BLaER1 (cell line): Measurements from ENCODE around the gene BRD2.
A peak's percentile ranks its signal among the peaks of the same experiment; 100 is the strongest.

Experiments used
- H3K27ac ChIP-seq: shearing (Covaris generic); formaldehyde crosslinking; 2 replicates; pipeline ENCODE4 v1.8.1; 2022
- H3K27me3 ChIP-seq: shearing (Covaris generic); formaldehyde crosslinking; 2 replicates; pipeline ENCODE4 v1.8.1; 2022
- H3K36me3 ChIP-seq: shearing (Covaris generic); formaldehyde crosslinking; 2 replicates; pipeline ENCODE4 v1.8.1; 2022
- H3K4me1 ChIP-seq: shearing (Covaris generic); formaldehyde crosslinking; 2 replicates; pipeline ENCODE4 v1.8.1; 2022
- H3K4me2 ChIP-seq: shearing (Covaris generic); formaldehyde crosslinking; 2 replicates; pipeline ENCODE4 v1.8.1; 2022
- H3K4me3 ChIP-seq: shearing (Covaris generic); formaldehyde crosslinking; 2 replicates; pipeline ENCODE4 v1.8.1; 2022
- H3K9ac ChIP-seq: shearing (Covaris generic); formaldehyde crosslinking; 2 replicates; pipeline ENCODE4 v1.8.1; 2022
- H3K9me3 ChIP-seq: shearing (Covaris generic); formaldehyde crosslinking; 2 replicates; pipeline ENCODE4 v1.8.1; 2022
- H4K20me1 ChIP-seq: shearing (Covaris generic); formaldehyde crosslinking; 2 replicates; pipeline ENCODE4 v1.8.1; 2022
- Cebpa-rat ChIP-seq: shearing (Covaris generic); IDR thresholded peaks from 2 replicates; pipeline ENCODE4 v1.8.1; 2022

The BRD2 gene

DNA sequence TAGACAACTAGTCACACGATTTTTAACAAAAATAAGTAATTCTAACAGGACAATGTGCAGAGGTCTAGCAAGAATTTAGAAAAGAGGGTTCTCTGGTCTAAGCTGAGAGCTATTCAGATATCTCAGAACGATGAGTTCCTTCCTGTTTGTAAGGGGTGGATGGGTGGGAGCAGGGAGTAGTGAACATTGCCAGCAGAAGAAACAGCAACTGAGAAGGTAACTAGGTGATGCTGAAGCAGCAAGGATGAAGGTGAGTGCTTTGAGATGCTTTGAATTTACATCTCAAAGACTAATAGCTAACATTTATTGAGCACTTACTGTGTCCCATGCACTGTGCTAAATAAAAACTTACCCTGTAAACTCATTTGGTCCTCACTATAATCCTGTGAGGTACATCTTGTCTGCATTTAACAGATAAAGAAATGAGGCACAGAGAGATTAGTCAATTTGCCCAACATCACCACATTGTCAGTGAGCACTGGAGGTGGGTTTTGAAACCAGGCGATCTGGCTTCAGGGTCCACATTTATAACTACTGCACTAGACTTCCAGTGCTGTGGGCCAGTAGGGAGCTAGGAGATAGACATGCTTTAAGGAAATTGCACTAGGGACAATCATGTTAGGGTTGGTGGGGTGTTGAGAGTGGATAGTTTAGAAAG is 15.7 kb downstream of the BRD2 start:
- no peak for TF ChIP-seq Cebpa-rat
- H4K20me1 ChIP-seq = peaks cover 56% of the 10 kb centered on the region
- no peaks in the 10 kb centered on the region for H3K9me3 ChIP-seq
- H3K4me2 ChIP-seq = no peak overlapping the region
- no peak overlapping the region for H3K4me3 ChIP-seq
- H3K9ac ChIP-seq = no peak overlapping the region
- no peak overlapping the region for H3K27ac ChIP-seq
- H3K27me3 ChIP-seq = no peaks in the 10 kb centered on the region
- H3K36me3 ChIP-seq = peaks cover 46% of the 10 kb centered on the region
- peaks cover 18% of the 10 kb centered on the region; the same call in 1 of the 2 replicates for H3K4me1 ChIP-seq

DNA sequence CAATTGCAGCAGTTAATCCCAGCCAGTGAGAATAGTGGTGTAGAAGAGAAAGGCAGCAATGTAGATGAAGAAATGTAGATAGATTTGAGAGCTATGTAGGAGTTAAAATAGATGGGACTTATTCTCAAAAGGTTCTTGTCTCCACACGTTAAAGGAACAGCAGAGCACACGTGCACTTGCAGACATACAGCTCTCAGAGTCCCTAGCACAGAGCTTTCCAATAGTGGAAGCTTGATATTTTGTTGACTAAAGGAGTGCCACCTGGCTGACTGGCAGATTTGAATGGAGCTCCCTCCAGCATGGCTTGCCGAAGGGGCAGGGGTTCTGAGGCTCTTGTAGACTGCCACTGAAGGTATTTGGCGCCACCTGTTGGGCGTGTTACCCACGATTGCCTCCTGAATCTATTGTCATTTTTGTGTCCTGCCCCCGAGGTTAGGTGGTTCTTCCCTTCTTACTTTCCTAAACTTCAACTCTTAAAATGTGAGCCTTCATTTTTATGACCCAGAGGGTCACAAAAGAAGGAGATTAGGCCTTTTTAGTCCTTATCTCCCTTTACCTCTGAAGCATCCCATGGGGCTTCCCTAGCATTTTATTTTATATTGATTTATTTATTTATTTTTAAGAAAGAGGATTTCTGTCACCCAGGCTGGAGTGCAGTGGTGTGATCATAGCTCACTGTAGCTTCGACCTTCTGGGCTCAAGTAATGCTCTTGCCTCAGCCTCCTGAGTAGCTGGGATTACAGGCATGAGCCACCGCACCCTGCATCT is 16.4 kb downstream of the BRD2 start:
- H4K20me1 ChIP-seq = peaks cover 49% of the 10 kb centered on the region
- H3K36me3 ChIP-seq = peaks cover 39% of the 10 kb centered on the region
- no peak overlapping the region for H3K4me2 ChIP-seq
- TF ChIP-seq Cebpa-rat = no peak
- H3K27me3 ChIP-seq = no peaks in the 10 kb centered on the region
- H3K9ac ChIP-seq = no peak overlapping the region
- no peaks in the 10 kb centered on the region for H3K9me3 ChIP-seq
- no peak overlapping the region for H3K4me3 ChIP-seq
- no peak overlapping the region for H3K27ac ChIP-seq
- H3K4me1 ChIP-seq = peaks cover 16% of the 10 kb centered on the region; the same call in 1 of the 2 replicates

DNA sequence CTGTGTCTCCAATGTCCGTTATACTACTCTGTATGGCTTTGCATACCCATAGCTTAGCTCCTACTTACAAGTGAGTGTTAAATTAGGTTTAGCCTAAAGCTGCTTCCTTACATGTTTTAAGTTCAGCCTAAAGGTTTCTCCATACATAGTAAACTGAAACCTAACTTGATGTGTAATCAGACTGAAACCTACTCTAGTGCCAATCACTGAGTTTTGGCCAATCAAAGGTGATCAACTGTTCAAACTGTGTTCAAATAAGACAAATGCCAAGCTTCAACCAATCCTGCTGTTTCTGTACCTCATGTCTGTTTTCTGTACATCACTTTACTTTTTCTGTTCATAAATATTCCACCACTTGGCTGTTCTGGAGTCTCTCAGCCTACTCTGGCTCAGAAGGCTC is 21.0 kb downstream of the BRD2 start:
- H3K4me2 ChIP-seq = no peak overlapping the region
- H4K20me1 ChIP-seq = peaks cover 3% of the 10 kb centered on the region
- H3K27me3 ChIP-seq = no peaks in the 10 kb centered on the region
- H3K27ac ChIP-seq = no peak overlapping the region
- H3K4me3 ChIP-seq = no peak overlapping the region
- TF ChIP-seq Cebpa-rat = no peak
- H3K36me3 ChIP-seq = no peaks in the 10 kb centered on the region
- H3K4me1 ChIP-seq = no peaks in the 10 kb centered on the region; the same call in 1 of the 2 replicates
- no peak overlapping the region for H3K9ac ChIP-seq
- no peaks in the 10 kb centered on the region for H3K9me3 ChIP-seq

DNA sequence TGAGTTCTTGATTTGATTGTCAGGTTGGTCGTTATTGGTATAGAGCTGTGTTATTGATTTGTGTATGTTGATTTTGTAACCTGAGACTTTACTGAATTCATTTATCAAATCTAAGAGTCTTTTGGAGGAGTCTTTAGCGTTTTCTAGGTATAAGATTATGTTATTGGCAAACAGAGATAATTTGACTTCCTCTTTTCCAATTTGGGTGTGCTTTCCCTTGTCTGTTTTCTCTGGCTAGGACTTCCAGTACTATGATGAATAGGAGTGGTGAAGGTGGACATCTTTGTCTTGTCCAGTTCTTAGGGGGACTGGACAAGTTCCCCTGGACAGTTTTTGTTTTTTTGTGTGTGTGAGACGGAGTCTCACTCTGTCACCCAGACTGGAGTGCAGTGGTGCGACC is 23.6 kb downstream of the BRD2 start:
- H3K27me3 ChIP-seq = no peaks in the 10 kb centered on the region

DNA sequence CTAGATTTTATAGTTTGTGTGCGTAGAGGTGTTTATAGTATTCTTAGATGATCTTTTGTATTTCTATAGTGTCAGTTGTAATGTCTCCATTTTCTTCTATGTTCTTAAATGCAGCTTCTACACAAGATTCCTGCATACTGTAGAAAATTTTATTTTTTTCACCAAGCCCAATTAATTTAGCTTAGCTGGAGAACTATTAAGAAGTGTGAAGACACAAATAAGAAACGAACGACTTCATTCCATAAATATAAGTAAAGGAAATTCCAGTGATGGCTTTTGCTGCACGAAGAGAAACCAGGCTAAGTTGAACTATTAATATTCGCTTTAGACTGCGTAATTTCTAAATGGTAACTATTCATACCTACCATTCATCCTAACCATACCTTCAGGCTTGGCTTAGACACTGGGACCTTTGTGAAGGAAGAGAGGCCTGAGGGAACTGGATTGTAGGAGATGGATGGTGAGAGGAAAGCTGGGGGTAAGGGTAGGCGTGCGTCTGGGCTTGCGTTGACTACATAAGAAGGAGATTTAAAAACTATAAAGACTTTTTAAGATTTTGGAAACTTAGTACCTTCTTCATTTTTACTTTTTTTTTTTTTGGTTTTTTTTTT is 25.1 kb downstream of the BRD2 start:
- no peaks in the 10 kb centered on the region for H3K9me3 ChIP-seq
- H3K36me3 ChIP-seq = no peaks in the 10 kb centered on the region
- no peak for TF ChIP-seq Cebpa-rat
- no peak overlapping the region for H3K4me3 ChIP-seq
- no peaks in the 10 kb centered on the region for H3K27me3 ChIP-seq
- no peaks in the 10 kb centered on the region for H4K20me1 ChIP-seq
- no peak overlapping the region for H3K9ac ChIP-seq
- H3K27ac ChIP-seq = no peak overlapping the region
- no peaks in the 10 kb centered on the region for H3K4me1 ChIP-seq
- H3K4me2 ChIP-seq = no peak overlapping the region

More for the DNA sequence above, 23.6 kb downstream of the BRD2 start:
- Histone ChIP-seq H4K20me1 (no peaks in the 10 kb centered on the region), H3K36me3 (no peaks in the 10 kb centered on the region), H3K27ac (no peak overlapping the region), H3K9ac (no peak overlapping the region), H3K9me3 (no peaks in the 10 kb centered on the region), H3K4me3 (no peak overlapping the region), H3K4me1 (no peaks in the 10 kb centered on the region), H3K4me2 (no peak overlapping the region)
- TF ChIP-seq Cebpa-rat = no peak

DNA sequence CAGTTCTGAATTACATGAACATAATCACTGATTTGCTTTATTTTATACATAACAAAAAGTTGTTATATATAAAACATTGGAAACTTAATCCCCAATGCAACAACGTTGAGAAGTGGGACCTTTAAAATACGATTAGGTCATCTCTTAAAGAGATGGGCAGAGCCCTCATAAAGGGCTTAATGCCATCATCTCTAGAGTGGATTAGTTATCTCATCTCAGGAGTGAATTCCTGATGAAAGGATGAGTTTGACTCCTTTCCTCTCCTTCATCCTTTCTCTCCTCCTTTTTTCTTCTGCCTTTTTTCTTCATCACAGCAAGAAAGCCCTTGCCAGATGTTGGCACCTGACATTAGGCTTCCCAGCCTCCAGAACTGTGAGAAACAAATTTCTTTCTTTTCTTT is 27.1 kb downstream of the BRD2 start:
- Histone ChIP-seq H4K20me1 (no peaks in the 10 kb centered on the region), H3K4me2 (no peak overlapping the region), H3K4me1 (peaks cover 7% of the 10 kb centered on the region; the same call in 1 of the 2 replicates), H3K9me3 (no peaks in the 10 kb centered on the region), H3K36me3 (no peaks in the 10 kb centered on the region), H3K27me3 (no peaks in the 10 kb centered on the region), H3K4me3 (no peak overlapping the region), H3K27ac (no peak overlapping the region), H3K9ac (no peak overlapping the region)
- no peak for TF ChIP-seq Cebpa-rat

DNA sequence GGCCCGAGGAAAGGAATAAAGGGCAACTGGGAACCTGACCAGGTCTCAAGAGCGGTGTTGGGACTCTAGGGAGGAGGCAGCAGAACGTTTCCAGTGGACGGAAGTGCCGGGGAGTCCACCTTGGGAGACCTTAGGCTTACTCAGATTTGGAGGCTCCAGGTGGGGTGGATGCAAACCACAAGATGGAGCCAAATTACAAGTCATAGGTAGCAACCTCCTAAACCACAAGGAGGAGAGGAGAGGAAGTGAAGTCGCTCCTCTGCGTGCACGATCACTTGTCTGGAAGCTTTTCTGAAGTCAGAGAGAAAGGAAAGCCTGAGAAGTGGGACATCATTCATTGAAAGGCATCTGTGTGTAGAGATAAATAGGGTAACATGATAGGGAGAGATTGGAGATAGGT is 31.7 kb downstream of the BRD2 start:
- H3K4me3 ChIP-seq = no peak overlapping the region
- no peak overlapping the region for H3K9ac ChIP-seq
- H3K4me2 ChIP-seq = peak overlapping the region; percentile 14; the same call in 1 of the 2 replicates
- no peaks in the 10 kb centered on the region for H3K27me3 ChIP-seq
- H3K4me1 ChIP-seq = peaks cover 9% of the 10 kb centered on the region; the same call in 1 of the 2 replicates
- peaks cover 9% of the 10 kb centered on the region; the same call in 1 of the 2 replicates for H3K36me3 ChIP-seq
- no peak overlapping the region for H3K27ac ChIP-seq
- no peaks in the 10 kb centered on the region for H4K20me1 ChIP-seq
- no peaks in the 10 kb centered on the region for H3K9me3 ChIP-seq
- TF ChIP-seq Cebpa-rat = no peak

DNA sequence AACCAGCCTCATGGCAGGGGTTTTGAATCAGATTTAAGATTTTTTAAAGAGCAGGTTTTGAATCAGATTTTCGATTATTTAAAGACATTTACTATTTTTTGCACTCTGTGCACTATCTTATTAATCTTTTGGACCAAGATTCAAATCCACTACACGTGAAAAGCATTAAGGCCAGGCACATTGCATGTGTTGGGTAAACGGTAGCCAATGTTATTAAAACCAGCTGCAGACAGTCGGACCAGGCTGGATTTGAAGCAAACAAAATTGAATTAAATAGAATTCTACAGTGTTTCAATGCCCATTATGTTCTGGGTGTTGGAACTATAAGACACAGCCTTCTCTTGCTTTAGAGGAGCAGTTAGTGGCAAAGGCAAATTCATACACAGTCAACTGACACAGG is 33.3 kb downstream of the BRD2 start:
- no peaks in the 10 kb centered on the region for H4K20me1 ChIP-seq
- H3K9ac ChIP-seq = no peak overlapping the region
- no peak overlapping the region for H3K27ac ChIP-seq
- H3K36me3 ChIP-seq = peaks cover 25% of the 10 kb centered on the region
- no peaks in the 10 kb centered on the region for H3K9me3 ChIP-seq
- no peak overlapping the region for H3K4me3 ChIP-seq
- H3K4me2 ChIP-seq = no peak overlapping the region
- no peaks in the 10 kb centered on the region for H3K27me3 ChIP-seq
- no peak for TF ChIP-seq Cebpa-rat
- peaks cover 9% of the 10 kb centered on the region; the same call in 1 of the 2 replicates for H3K4me1 ChIP-seq

DNA sequence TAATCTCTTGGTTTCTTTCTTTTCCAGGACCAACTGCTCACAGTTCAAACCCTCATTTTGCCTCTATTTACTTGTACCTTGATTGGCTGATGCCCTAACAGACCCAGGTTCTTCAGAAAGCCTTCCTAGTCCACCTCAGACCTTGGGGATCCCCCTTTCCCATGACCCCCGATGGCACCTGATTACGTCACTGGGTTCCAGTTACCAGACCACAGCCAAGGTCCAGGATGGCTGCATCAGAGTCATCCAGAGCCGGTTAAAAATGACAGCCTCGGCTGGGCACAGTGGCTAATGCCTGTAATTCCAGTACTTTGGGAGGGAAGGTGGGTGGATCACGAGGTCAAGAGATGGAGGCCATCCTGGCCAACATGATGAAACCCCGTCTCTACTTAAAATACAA is 36.5 kb downstream of the BRD2 start:
- Histone ChIP-seq H3K9ac (no peak overlapping the region), H3K36me3 (peaks cover 39% of the 10 kb centered on the region), H3K4me1 (peaks cover 37% of the 10 kb centered on the region), H3K9me3 (no peaks in the 10 kb centered on the region), H3K4me2 (no peak overlapping the region), H3K27me3 (no peaks in the 10 kb centered on the region), H3K4me3 (no peak overlapping the region), H3K27ac (no peak overlapping the region), H4K20me1 (no peaks in the 10 kb centered on the region)
- no peak for TF ChIP-seq Cebpa-rat
